Measurements from ENCODE around the gene TSPAN14.

DNA sequence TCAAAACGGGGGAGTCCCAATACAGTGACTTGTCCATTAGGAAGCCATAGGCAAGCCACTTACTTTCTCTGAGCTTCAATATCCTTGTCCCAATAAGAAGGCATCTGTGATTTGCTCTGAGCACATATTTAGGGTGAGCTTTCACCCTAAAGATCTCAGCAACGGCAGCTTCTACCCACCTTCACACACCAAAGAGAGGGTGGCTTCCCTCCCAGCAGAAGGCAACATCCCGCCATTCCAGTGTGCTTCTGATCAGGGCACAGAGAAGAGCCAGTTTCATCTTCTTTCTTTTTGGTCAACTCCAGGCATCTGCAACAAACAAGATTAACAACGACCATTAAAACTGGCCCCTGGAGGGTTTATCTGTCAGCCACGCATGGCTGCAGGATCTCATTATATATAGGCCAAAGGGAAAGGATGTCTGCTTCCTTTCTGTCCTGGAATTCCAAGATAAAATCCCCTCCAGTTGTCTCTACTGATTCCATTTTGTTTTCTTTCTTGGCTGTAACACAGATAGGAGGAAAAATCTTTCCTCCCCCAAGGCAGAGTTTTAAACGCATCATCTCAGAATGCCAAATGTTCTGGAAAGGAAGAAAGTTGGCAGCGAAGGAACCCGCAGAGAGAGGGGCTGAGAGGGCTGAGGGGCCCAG lies 83.1 kb downstream of the TSPAN14 start:
- TF ChIP-seq, protein P1, sequence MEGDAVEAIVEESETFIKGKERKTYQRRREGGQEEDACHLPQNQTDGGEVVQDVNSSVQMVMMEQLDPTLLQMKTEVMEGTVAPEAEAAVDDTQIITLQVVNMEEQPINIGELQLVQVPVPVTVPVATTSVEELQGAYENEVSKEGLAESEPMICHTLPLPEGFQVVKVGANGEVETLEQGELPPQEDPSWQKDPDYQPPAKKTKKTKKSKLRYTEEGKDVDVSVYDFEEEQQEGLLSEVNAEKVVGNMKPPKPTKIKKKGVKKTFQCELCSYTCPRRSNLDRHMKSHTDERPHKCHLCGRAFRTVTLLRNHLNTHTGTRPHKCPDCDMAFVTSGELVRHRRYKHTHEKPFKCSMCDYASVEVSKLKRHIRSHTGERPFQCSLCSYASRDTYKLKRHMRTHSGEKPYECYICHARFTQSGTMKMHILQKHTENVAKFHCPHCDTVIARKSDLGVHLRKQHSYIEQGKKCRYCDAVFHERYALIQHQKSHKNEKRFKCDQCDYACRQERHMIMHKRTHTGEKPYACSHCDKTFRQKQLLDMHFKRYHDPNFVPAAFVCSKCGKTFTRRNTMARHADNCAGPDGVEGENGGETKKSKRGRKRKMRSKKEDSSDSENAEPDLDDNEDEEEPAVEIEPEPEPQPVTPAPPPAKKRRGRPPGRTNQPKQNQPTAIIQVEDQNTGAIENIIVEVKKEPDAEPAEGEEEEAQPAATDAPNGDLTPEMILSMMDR (IDR thresholded peaks at IDR 0.05) = no peak
- TF ChIP-seq POLR2A (IDR thresholded peaks at IDR 0.05) = no peak

Measured in adrenal gland (tissue), 5 donors.